ENCODE results near the gene PTCD3.

DNA sequence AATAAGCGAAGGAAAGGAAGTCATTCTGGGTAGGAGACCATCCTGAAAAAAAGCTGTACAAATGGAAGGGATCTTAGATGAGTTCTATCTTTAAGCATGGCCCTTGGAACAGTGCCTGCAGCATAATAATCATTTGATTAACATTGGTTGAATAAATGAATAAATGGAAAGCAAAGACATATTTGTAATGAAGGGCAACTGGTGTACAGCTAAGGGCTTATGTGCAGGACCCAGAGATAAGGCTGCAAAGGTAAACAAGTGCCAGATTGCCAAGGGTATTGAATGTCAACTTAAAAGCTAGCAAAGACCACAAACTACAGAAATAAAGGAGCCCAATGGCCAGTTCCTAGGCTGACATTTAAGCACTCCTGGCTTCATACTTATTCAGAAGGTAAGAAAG is 69.8 kb downstream of the PTCD3 start:
- no peak for TF ChIP-seq POLR2A (IDR thresholded peaks at IDR 0.05)
- TF ChIP-seq, protein P1, sequence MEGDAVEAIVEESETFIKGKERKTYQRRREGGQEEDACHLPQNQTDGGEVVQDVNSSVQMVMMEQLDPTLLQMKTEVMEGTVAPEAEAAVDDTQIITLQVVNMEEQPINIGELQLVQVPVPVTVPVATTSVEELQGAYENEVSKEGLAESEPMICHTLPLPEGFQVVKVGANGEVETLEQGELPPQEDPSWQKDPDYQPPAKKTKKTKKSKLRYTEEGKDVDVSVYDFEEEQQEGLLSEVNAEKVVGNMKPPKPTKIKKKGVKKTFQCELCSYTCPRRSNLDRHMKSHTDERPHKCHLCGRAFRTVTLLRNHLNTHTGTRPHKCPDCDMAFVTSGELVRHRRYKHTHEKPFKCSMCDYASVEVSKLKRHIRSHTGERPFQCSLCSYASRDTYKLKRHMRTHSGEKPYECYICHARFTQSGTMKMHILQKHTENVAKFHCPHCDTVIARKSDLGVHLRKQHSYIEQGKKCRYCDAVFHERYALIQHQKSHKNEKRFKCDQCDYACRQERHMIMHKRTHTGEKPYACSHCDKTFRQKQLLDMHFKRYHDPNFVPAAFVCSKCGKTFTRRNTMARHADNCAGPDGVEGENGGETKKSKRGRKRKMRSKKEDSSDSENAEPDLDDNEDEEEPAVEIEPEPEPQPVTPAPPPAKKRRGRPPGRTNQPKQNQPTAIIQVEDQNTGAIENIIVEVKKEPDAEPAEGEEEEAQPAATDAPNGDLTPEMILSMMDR (IDR thresholded peaks at IDR 0.05), result no peak

All from ovary (tissue), 3 donors.